ENCODE measurements around the gene RHBDL1. TPM values are rescaled to one million over a fixed set of nuclear protein-coding genes. Genes with fewer than 3 reads are reported as not detected.

RHBDL1 gene
- total RNA-seq, 1 experiment from 2014 or later, result 7.8 TPM

DNA sequence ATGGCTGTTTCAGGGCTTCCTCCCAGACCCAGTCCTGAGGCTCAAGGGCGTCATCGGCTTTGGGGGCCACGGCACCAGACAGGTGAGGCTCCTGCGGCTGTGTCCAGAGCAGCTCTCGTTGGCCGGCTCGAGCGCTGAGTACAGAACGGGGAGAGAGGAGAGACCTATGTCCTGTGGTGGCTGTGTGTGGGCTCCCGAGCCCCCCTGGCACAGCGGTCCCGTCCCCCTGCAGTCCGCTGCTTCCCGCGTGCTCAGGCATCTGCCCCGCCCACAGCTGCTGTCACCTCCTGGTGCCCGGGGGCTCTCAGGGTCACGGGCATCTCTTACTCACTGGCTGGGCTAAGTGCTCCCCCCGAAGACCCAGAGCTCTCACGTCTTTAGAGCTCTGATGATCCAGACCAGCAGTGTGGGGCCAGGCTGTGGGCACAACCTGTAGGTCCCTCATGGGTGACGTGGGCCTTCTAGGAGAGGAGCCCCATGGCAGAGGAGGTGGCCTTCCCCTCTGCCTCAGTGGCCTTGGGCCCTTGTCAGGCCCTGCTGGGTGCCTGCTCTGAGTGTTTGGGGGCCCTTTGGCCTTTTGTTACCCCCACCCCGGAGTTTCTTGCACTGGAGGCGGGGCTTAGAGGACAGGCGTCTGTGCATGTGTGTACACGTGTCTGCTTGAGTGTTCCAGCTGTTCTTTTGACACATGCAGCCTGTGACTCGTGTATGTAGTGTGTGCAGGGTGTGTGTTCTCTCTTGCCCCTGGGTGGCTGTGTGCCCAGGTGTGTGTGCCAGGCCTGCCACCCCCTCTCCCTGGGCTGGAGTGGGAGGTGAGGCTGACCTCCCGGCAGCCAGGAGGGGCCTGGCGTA is 22.8 kb upstream of the RHBDL1 start:
- DNase-seq (ENCODE audit: low spot score), result no peak

DNA sequence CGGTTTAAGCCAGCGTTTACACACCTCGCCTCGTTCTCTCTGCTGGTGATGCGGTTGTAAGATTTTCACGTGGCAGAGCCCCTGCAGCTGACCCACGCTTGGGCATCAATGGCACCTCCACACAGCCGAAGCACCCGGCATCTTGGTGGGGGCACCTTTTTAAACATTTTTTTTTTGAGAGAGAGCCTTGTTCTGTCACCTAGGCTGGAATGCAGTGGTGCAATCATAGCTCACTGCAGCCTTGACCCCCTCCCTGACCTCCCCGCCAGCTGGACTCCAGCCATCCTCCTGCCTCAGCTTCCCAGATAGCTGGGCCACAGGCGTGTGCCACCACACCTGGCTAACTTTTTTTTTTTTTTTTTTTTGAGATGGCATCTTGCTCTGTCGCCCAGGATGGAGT is 21.4 kb upstream of the RHBDL1 start:
- no peak for DNase-seq (ENCODE audit: low spot score)

DNA sequence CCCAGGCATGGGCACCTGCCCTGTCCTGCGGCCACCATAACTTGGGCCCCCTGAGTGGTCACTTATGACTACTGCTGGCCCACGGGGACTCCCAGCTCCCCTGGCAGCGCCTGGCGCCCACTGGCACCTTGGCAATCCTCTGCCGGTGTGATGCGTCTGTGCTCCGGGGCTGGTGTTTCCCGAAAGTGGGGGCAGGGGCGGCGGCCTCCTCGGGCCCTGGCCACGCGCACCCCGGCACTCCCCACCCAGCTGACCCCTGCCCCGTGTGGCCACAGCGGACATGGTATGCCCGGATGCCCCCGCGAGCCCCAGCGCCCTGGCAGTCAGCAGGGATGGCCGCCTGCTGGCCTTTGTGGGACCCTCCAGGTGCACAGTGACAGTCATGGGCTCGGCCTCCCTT is 18.0 kb upstream of the RHBDL1 start:
- DNase-seq (ENCODE audit: low spot score), result no peak

DNA sequence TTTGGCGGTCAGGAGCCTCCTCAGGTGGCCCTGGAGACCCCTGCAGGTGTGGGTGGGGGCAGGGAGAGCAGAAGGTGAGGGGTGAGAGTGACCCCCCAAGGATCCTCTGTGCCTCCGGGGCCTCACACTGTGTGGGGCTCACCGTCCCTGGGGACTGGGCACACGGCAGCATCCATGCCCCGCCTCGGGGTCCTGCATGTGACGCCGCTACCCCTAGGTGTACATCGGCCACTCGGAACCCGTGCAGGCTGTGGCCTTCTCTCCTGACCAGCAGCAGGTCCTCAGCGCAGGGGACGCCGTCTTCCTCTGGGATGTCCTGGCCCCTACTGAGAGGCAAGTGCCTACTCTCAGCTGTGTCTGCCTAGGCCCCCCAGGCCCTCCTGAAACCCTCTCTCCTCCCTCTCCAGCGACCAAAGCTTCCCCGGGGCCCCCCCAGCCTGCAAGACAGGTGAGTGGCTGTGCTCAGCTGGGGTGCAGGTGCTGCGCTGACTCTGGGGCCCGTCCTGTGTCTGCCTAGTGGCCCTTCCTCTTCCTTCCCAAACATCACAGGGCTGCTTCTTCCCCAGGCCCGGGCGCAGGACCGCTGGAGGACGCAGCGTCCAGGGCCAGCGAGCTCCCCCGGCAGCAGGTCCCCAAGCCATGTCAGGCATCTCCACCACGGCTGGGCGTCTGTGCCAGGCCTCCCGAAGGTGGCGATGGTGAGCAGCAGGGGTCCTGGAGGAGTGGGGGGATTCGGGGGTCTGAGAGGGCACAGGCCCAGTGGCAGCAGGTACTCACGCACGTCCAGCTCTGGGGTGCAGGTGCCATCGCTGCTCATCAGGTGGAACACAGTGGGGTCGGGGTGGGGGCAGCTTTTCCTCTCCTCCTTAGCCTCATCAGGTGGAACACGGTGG is 16.5 kb upstream of the RHBDL1 start:
- no peak for DNase-seq (ENCODE audit: low spot score)

DNA sequence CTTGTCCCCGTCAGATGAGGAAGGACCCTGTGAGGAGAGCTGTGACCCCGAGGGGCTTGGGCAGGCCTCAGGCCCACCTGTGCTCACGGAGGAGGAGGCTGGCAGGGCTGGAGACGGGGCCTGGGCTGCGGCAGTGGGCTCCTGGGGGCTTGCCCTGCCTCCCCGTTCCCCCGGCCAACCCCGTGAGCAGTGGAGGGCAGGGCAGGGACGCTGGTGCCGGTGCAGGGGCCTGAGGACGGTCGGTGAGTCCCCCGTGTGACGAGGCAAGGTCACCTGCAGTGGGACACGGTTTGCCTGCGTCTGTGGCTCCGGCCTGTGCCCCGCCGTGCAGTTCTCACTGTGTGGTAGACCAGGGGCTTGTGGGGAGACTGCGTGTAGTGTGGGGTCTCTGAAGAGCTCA is 15.9 kb upstream of the RHBDL1 start:
- no peak for DNase-seq (ENCODE audit: low spot score)

DNA sequence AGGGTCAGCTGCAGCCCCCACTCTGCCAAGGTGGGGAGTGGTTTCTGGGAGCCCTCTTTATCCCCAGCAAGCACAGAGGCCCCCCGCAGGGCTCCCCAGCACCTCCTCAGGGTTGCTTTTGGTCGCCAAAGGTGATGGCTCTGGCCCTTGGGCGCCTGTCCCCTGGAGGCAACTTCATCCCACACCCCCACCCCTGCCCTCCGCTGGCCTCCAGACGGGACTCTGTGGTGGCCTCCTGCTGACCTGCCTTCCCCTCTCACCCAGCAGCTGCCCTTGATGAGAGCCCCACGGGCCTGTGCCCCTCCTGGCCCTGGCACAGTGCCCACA is 15.4 kb upstream of the RHBDL1 start:
- no peak for DNase-seq (ENCODE audit: low spot score)

DNA sequence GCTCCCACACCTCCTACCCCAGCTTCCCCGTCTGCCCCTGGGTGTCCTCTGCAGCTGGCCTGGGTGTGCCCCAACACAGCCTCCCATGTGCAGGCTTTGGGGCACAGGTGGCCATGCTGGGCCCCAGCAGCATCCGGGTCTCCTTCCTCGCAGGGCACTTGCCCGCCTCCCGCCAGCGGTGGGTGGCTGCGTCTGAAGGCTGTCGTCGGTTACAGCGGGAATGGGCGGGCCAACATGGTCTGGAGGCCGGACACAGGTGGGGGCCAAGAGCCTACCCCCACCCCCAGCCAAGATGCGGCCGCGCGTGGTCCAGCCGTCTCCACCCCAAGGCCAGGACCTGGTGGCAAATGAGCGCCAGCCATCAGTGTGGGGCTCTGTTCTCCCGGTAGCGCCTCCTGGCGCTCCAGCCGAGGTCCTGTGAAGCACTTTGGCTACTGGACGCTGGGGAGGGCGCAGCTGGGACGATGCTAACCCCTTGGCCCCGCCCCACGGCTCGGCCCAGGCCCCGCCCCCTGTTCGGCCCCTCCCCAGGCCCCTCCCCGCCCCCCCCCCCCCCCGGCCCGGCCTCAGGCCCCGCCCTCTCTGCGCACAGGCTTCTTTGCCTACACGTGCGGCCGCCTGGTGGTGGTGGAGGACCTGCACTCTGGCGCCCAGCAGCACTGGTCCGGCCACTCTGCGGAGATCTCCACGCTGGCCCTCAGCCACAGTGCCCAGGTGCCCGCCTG is 14.8 kb upstream of the RHBDL1 start:
- DNase-seq (ENCODE audit: low spot score), result peak; percentile 91

DNA sequence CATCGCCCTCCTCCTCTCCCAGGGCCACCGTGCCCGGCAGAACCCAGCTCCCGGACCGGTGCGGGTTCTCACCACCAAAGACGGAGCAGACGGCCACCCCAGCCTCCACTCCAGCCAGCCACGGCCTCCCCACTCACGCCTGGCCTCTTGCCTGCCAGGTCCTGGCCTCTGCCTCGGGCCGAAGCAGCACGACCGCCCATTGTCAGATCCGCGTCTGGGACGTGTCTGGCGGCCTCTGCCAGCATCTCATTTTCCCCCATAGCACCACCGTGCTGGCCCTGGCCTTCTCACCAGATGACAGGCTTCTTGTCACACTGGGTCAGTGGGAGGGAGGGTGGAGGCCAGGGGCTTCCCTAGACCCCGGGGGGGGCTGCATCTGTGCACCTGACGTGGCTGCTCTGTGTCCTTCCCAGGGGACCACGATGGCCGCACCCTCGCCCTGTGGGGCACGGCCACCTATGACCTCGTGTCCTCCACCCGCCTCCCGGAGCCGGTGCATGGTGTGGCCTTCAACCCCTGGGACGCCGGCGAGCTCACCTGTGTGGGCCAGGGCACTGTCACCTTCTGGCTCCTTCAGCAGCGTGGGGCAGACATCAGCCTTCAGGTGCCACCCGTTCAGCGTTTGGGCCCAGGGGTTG is 14.2 kb upstream of the RHBDL1 start:
- DNase-seq (ENCODE audit: low spot score), result no peak

DNA sequence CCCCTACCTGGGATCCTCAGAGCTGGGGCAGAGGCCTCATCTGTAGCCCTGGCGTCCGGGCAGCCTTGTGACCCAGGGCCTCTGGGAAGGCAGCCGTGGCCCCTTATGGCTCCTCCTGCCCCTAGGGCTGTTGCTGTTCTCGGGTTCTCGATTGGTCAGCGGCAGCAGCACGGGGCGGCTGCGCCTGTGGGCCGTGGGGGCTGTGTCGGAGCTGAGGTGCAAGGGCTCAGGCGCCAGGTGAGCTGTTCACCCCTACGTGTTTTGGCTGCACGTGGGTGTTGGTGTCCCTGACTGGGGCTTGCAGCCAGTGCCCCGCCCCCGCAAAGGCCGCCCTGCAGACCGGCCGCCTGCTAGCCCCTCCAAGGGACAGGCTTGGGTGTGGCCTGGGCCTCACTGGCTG is 13.4 kb upstream of the RHBDL1 start:
- DNase-seq (ENCODE audit: low spot score), result no peak

DNA sequence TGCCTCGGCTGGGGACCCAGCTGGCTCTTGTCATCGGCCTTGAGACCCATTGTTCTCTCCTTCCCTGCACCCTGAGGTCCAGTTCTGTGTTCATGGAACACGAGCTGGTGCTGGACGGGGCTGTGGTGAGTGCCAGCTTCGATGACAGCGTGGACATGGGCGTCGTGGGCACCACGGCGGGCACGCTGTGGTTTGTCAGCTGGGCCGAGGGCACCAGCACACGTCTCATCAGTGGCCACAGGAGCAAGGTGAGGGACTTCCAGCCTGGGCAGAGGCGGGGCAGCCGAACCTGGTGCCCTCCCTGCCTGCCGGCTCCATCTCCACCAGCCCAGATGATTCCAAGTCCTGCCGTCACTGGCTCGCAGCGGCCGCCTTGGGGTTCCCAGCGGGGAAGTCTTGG is 12.9 kb upstream of the RHBDL1 start:
- DNase-seq (ENCODE audit: low spot score), result no peak

DNA sequence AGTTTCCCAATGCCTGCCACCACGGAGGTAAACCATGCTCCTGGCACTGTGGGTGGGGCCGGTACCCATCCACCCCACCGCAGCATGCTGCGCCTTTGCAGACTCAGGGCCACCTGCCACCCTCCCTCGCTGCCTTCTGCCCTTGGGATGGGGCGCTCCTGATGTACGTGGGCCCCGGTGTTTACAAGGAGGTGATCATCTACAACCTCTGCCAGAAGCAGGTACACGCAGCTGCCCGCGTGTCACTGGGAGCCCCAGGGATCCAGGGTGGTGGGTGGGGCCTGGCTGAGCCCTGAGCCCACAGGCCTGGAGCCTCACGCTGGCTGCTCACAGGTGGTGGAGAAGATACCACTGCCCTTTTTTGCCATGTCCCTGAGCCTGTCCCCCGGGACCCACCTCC is 8.9 kb upstream of the RHBDL1 start:
- no peak for DNase-seq (ENCODE audit: low spot score)

DNA sequence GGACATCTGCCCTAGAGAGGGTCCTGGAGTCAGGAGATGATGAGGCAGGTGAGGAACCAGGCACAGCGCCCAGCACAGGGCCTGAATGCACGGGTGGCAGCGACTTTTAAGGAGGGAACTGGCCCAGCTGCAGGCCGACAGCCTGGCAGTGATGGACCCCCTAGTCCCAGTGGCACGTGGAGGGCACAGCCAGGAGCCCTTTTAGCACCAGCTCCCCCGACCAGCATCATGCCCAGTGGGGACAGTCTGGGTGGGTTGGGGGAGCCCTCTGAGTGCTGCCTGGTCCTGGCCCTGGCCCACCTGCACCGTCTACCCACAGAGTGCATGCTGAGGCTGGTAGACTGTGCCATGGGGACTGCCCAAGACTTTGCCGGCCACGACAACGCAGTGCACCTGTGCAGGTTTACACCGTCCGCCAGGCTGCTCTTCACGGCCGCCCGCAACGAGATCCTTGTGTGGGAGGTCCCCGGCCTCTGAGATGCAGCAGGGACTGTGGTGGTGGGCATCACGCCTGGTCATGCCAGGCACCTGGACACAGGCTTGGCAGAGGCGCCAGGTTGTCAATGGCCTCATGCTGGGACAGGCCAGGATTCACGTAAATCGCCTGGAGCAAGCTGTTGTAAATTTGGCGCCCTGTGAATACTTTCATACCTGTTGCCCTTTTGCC is 8.2 kb upstream of the RHBDL1 start:
- DNase-seq (ENCODE audit: low spot score), result no peak

DNA sequence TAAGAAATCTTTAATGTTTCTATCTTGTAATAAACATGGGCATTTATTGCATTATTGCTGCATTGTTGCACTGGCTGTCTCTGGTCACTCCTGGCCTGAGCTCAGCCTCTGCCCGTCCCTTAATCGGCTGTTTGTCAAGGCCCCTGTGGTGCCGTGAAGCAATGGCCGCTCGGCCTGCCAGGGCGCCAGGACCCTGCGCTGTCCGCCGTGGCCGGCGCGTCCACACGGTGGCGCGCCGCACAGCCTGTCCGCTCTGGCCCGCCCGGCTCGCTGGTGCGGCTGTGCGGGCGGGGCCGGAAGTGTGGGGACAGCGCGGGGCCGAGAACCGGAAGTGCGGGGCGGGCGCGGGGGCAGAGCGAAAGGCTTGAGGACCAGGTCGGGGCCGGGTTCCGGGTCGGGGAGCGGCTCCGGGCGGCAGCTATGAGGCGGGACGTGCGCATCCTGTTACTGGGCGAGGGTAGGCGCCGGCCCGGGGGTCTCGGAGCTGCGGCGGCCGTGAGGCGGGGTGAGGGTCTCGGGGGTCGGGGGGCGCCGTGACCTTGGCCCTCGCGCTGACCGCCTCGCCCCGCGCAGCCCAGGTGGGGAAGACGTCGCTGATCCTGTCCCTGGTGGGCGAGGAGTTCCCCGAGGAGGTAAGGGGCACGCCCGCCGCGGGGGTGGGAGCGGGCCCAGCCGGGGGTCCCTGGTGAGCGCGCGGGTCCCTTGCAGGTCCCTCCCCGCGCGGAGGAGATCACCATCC is 7.5 kb upstream of the RHBDL1 start, which contains the start of gene RHOT2:
RHOT2 (plus strand) TSS at position 353 of the 739 bp plus-strand sequence; CDS start at position 421, 68 bp downstream.
- DNase-seq (ENCODE audit: low spot score), result peak; percentile 95

DNA sequence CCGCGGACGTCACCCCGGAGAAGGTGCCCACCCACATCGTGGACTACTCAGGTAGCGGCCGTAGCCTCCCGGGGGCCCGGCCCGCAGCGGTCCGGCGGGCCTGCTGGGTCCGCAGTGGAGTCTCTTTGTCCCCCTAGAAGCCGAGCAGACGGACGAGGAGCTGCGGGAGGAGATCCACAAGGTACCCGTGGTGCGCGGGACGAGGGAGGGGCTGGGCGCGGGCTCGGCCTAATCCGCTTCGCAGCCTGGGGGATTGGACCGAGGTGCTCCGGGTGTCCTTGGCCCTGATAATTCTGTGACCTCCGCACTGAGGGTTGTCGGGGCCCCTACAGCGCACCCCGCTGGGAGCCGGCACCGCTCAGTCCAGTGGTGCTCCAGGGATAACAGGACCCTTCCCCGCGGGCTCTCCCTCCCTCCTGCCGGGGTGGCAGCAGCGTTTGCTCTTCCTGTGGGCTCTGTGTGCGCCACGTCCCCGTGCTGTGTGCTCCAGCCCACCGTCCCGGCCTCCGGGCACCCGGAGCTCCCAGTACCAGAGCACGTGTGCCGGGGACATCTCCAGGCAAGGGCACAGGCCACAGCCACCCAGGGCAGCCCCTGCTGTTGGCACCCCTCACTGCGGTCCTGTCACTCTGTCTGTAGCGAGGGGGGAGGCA is 6.8 kb upstream of the RHBDL1 start:
- DNase-seq (ENCODE audit: low spot score), result peak; percentile 9

DNA sequence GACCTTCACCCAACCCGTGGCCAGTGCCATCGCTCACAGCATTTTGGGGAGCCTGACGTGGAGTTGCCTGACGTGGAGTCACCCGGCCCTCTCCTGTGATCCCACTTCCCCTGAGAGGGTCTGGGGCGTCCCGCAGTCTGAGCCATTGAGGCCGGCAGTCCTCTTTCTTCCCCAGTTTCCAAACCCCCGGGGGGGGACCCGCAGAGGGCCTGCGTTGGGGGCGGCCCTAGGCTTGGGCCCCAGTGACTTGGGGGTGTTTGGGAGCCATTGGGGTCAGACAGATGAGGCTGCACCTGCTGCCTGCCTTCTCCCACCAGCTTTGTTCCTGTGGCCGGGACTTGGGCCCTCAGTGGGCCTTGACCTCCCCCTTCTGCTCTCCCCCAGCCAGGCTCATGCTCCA is 5.8 kb upstream of the RHBDL1 start:
- DNase-seq (ENCODE audit: low spot score), result no peak

DNA sequence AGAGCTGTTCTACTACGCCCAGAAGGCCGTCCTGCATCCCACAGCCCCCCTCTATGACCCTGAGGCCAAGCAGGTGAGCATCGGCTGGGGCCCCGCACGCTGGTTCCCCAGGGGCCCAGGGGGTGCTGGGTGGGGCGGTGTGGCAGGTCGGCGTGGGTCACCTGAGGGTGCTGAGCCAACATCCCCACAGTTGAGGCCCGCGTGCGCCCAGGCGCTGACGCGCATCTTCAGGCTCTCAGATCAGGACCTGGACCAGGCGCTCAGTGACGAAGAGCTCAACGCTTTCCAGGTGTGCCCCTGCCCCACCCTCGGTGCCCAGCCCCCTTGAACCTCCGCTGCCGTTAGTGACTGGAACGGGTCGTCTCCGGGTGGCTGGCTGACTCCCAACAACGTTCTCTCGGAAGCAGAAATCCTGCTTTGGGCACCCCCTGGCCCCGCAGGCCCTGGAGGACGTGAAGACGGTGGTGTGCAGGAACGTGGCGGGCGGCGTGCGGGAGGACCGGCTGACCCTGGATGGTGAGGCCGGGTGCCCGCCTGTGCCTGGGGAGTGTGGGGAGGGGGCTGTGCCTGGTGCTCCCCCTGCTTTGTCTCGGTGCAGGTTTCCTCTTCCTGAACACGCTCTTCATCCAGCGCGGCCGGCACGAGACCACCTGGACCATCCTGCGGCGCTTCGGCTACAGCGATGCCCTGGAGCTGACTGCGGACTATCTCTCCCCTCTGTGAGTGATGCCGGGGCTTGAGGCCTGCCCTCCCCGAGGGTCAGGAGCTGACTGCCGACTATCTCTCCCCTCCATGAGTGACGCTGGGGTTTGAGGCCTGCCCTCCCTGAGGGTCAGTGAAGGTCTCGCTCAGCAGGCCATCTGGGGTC is 4.8 kb upstream of the RHBDL1 start:
- no peak for DNase-seq (ENCODE audit: low spot score)

DNA sequence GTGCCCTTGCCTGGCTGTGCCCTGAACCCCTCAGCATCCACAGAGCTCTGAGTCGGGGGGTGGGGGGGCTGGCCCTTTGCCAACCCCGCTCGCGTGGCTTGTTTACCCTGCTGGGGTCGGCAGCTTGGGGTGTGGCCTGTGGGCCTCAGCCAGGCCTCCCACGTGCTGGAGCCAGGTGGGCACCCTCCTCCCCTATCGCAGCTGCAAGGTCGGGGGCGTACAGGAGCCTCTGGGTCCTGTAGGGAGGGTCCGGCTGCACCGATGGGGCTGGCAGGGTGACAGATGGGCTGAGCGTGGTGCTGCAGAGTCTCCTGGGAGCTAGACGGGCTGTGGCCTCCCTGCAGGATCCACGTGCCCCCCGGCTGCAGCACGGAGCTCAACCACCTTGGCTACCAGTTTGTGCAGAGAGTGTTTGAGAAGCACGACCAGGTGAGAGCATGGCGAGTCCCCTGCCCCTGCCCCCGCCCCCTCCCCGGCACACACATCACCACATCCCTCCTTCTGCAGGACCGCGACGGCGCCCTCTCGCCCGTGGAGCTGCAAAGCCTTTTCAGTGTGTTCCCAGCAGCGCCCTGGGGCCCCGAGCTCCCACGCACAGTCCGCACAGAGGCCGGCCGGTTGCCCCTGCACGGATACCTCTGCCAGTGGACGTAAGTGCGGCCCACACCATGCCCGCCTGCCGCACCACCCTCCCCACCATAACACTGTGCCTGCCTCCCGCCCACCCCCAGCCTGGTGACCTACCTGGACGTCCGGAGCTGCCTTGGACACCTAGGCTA is 3.9 kb upstream of the RHBDL1 start:
- DNase-seq (ENCODE audit: low spot score), result no peak

DNA sequence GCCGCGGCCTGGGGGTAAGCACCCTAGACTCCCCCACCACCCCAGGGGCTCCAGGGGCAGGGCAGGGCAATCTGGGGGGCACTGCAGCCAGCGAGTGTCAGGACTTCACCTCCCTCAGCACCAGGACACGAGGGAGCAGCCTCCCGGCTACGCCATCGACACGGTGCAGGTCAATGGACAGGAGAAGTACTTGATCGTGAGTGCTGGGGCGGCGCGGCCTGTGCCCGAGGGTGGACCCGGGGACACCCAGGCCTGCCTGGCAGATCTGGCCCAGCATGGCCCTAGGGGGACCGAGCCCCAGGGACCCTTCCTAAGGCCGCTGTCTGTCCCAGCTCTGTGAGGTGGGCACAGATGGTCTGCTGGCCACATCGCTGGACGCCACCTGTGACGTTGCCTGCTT is 3.1 kb upstream of the RHBDL1 start:
- DNase-seq (ENCODE audit: low spot score), result no peak

Data from HT-29 (cell line).